CD8-positive, alpha-beta memory T cell (primary cell): ENCODE measurements around the gene PRMT7. TPM values are rescaled to one million over a fixed set of nuclear protein-coding genes. Genes with fewer than 3 reads are reported as not detected.

ENCODE experiments used
- CTCF ChIA-PET: fragments of 350-600 bp; sonication (Branson Sonifier 250); formaldehyde crosslinking; loops from one replicate; lab custom pipeline; 2021; ENCODE audit warnings: antibody characterized with exemption; lab: Charles Lee
- POLR2A ChIA-PET: fragments of 350-600 bp; sonication (Branson Sonifier 250); formaldehyde crosslinking; loops from one replicate; lab custom pipeline; 2021; ENCODE audit warnings: antibody characterized with exemption; lab: Charles Lee
- DNase-seq, 5 donors: peaks; one replicate each; pipeline versions ENCODE4 v3.0.0 to v3.0.0-alpha.2; 2020 to 2022; ENCODE audit warnings: mixed read lengths in 1 of 5
- H3K27ac ChIP-seq: one replicate; pipeline ENCODE4 v1.7.0; 2013; ENCODE audit warnings: low read depth, mild to moderate bottlenecking, low read length, moderate library complexity
- H3K27me3 ChIP-seq: 2 replicates; pipeline ENCODE4 v1.7.0; 2013; ENCODE audit warnings: low read length, mild to moderate bottlenecking; ENCODE audit not compliant: insufficient read depth, poor library complexity, severe bottlenecking
- H3K36me3 ChIP-seq: 2 replicates; pipeline ENCODE4 v1.7.0; 2013; ENCODE audit warnings: mild to moderate bottlenecking, low read length, moderate library complexity; ENCODE audit not compliant: insufficient read depth
- H3K4me1 ChIP-seq: 2 replicates; pipeline ENCODE4 v1.7.0; 2013; ENCODE audit warnings: mild to moderate bottlenecking, low read length, moderate library complexity; ENCODE audit not compliant: insufficient read depth
- H3K4me3 ChIP-seq: 2 replicates; pipeline ENCODE4 v1.7.0; 2013; ENCODE audit warnings: mild to moderate bottlenecking, low read length
- H3K9me3 ChIP-seq: 2 replicates; pipeline ENCODE4 v1.7.0; 2013; ENCODE audit warnings: mild to moderate bottlenecking, low read length
- H3K27ac Mint-ChIP-seq, 8 donors: one replicate each; pipeline ENCODE4 v1.8.0; 2020 to 2021; ENCODE audit warnings: mixed read lengths in 8 of 8, mild to moderate bottlenecking in 6 of 8, inconsistent platforms in 3 of 8, moderate library complexity in 3 of 8
- H3K27me3 Mint-ChIP-seq, 2 donors: one replicate each; pipeline ENCODE4 v1.8.0; 2020 to 2021; ENCODE audit warnings: mixed read lengths in 2 of 2, mild to moderate bottlenecking in 1 of 2, moderate library complexity in 1 of 2
- H3K36me3 Mint-ChIP-seq, 3 donors: one replicate each; pipeline ENCODE4 v1.8.0; 2020 to 2021; ENCODE audit warnings: mixed read lengths in 3 of 3, inconsistent platforms in 1 of 3, mild to moderate bottlenecking in 1 of 3
- H3K4me1 Mint-ChIP-seq, 3 donors: one replicate each; pipeline ENCODE4 v1.8.0; 2020 to 2021; ENCODE audit warnings: mixed read lengths in 3 of 3, inconsistent platforms in 1 of 3, mild to moderate bottlenecking in 1 of 3
- H3K4me3 Mint-ChIP-seq, 7 donors: one replicate each; pipeline ENCODE4 v1.8.0; 2020 to 2021; ENCODE audit warnings: mixed read lengths in 7 of 7, mild to moderate bottlenecking in 6 of 7, moderate library complexity in 4 of 7, inconsistent platforms in 2 of 7
- H3K9me3 Mint-ChIP-seq, 5 donors: one replicate each; pipeline ENCODE4 v1.8.0; 2020 to 2022; ENCODE audit warnings: mixed read lengths in 5 of 5, mild to moderate bottlenecking in 3 of 5, moderate library complexity in 2 of 5, inconsistent platforms in 1 of 5
- polyA plus RNA-seq: library from polyadenylated mRNA; unstranded; fragments of 300-500 nt; fragmentation: Illumina TruSeq; gene quantifications from one replicate; pipeline ENCODE4 v1.2.3, GENCODE V29; 2021
- total RNA-seq, 2 experiments: library from RNA; stranded (reverse); gene quantifications; one replicate each; pipeline ENCODE4 v1.2.3, GENCODE V29; 2021

The PRMT7 gene
- total and polyA plus RNA-seq, 3 experiments from 2014 or later, result 41.8 to 67.5 (median 61.1) TPM

- Mint-ChIP-seq H3K27ac (no peak overlapping the region), H3K4me3 (no peak overlapping the region), H3K27me3 (peaks cover 0 to 7% of the 10 kb centered on the region in 2 donors), H3K9me3 (no peaks in the 10 kb centered on the region), H3K4me1 (peaks cover 16 to 25% (median 21%) of the 10 kb centered on the region in 3 donors), H3K36me3 (peaks cover 0 to 23% (median 4%) of the 10 kb centered on the region in 3 donors)
- peaks cover 18% of the 10 kb centered on the region for H3K4me1 ChIP-seq
- no peak overlapping the region for H3K27ac ChIP-seq
- no peak overlapping the region for H3K4me3 ChIP-seq
- H3K36me3 ChIP-seq, result peaks cover 7% of the 10 kb centered on the region
- DNase-seq, result no peak
- H3K9me3 ChIP-seq, result no peaks in the 10 kb centered on the region
- CTCF ChIA-PET, result interaction anchor here (0.8 kb wide), 1 partner anchor 34 kb away, joined by 3 read pairs; no protein-coding TSS in a partner anchor
- peaks cover 4% of the 10 kb centered on the region for H3K27me3 ChIP-seq
- POLR2A ChIA-PET, result interaction anchor here (1.2 kb wide), 1 partner anchor 10 kb away, joined by 3 read pairs; no protein-coding TSS in a partner anchor
Measured at GRCh38 chr16:68361485-68361884, 50.7 kb downstream of the PRMT7 start.

GRCh38 chr16:68362262-68362913 lies 51.6 kb downstream of the PRMT7 start:
- peaks cover 7% of the 10 kb centered on the region for H3K36me3 ChIP-seq
- CTCF ChIA-PET, result no interaction called here
- H3K4me1 ChIP-seq, result peaks cover 9% of the 10 kb centered on the region
- no peak overlapping the region for H3K4me3 ChIP-seq
- H3K27ac ChIP-seq, result no peak overlapping the region
- Mint-ChIP-seq H3K27me3 (peaks cover 0 to 7% of the 10 kb centered on the region in 2 donors), H3K27ac (no peak overlapping the region), H3K4me1 (peaks cover 12 to 21% (median 15%) of the 10 kb centered on the region in 3 donors), H3K9me3 (no peaks in the 10 kb centered on the region), H3K36me3 (peaks cover 0 to 18% (median 4%) of the 10 kb centered on the region in 3 donors), H3K4me3 (no peak overlapping the region)
- H3K27me3 ChIP-seq, result peaks cover 4% of the 10 kb centered on the region
- H3K9me3 ChIP-seq, result no peaks in the 10 kb centered on the region
- POLR2A ChIA-PET, result interaction anchor here (1.2 kb wide), 1 partner anchor 9 kb away, joined by 3 read pairs; no protein-coding TSS in a partner anchor
- DNase-seq, result no peak

DNA sequence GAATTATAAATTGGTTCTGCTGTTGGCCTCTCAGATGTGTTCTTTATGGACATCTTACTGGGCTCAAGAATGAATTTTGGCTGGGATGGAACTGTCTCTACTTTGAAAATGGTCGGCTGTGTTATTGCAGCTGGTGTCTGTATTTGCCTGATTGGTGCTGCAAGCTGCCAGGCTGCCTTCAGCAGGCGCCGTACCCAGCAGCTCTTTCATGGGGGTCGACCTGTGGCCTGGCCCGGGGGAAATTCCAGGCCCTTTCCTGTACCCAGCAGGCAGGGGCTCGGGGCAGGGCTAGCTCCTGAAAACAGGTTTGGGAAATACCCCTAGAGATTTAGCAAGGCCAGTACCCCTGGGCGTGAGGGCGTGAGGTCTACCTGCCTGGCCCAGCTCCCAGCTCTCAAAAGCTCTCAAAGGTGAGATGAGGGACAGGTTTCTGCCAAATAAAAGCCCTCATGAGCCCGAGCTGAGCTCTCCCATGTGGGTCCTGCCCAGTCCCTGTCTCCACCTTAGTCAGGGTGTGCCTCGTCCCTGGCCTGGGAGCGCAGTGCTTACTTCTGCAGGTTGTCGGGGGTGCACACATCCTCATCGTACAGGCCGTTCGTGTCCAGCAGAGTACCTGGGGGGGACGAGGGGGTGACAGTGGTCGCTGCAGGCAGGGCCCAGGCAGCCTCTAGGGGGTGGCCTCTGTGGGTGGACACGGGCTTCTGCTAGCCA lies 52.3 kb downstream of the PRMT7 start:
- Mint-ChIP-seq H3K4me3 (no peak overlapping the region), H3K27ac (peak overlapping the region in 2 of 8 donors; percentile 36 to 59), H3K36me3 (peaks cover 0 to 11% (median 4%) of the 10 kb centered on the region in 3 donors), H3K9me3 (no peaks in the 10 kb centered on the region), H3K4me1 (peaks cover 14 to 21% (median 16%) of the 10 kb centered on the region in 3 donors), H3K27me3 (peaks cover 0 to 10% of the 10 kb centered on the region in 2 donors)
- POLR2A ChIA-PET, result no interaction called here
- Histone ChIP-seq H3K4me1 (peaks cover 6% of the 10 kb centered on the region), H3K9me3 (no peaks in the 10 kb centered on the region), H3K4me3 (no peak overlapping the region), H3K27me3 (peaks cover 4% of the 10 kb centered on the region), H3K36me3 (peaks cover 1% of the 10 kb centered on the region), H3K27ac (no peak overlapping the region)
- no peak for DNase-seq
- CTCF ChIA-PET, result no interaction called here

DNA sequence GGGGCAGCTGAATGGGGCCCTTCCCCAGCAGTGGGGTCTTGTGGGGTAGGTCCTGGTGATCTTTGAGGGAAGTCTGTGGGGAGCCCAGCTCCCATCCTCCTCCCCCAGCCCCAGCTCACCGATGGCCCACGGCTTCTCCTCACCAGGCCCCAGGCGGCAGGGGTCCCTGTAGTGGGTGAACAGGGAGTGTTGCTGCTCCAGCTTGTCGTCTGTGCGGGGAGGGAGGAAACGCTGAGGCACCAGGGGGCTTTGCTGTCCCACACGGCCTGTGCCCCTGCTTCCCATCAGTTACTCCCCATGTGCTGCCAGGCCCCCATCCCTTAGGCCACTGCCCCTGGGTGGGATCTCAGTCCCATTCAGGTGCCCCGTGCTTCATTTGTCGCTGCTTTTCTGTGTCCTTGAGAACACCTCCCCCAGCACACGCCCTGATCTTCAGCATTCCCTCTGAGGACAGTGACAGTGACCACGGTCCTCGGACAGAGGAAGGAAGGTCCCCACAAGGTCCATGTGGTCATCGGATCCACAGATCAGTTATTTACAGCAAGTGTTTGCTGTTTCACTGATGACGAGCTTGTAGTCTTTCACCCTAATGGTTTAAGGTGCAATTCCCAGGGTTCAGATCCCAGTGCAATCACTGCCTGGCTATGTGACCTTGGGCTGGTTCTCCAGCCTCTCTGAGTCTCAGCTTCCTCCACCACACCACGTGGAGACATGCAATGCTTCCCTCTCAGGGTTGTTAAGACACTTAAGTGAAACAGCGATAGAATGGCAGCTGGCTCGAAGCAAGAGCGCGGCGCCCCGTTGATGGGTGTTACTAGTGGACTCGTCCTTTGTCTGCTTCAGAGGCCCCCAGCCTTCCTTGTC lies 53.1 kb downstream of the PRMT7 start:
- H3K27ac ChIP-seq, result no peak overlapping the region
- H3K4me3 ChIP-seq, result no peak overlapping the region
- peaks cover 18 to 23% (median 20%) of the 10 kb centered on the region in 3 donors for H3K4me1 Mint-ChIP-seq
- CTCF ChIA-PET, result interaction anchor here (0.9 kb wide), 1 partner anchor 30 kb away, joined by 4 read pairs; no protein-coding TSS in a partner anchor
- H3K27me3 Mint-ChIP-seq, result peaks cover 0 to 10% of the 10 kb centered on the region in 2 donors
- no peak overlapping the region for H3K4me3 Mint-ChIP-seq
- peak overlapping the region in 1 of 8 donors; percentile 81 for H3K27ac Mint-ChIP-seq
- POLR2A ChIA-PET, result no interaction called here
- DNase-seq, result no peak
- no peaks in the 10 kb centered on the region for H3K9me3 Mint-ChIP-seq
- H3K9me3 ChIP-seq, result no peaks in the 10 kb centered on the region
- H3K27me3 ChIP-seq, result peaks cover 4% of the 10 kb centered on the region
- H3K36me3 Mint-ChIP-seq, result peaks cover 0 to 6% (median 4%) of the 10 kb centered on the region in 3 donors
- peaks cover 11% of the 10 kb centered on the region for H3K4me1 ChIP-seq
- H3K36me3 ChIP-seq, result no peaks in the 10 kb centered on the region

- Histone ChIP-seq H3K27ac (no peak overlapping the region), H3K36me3 (no peaks in the 10 kb centered on the region), H3K4me3 (no peak overlapping the region), H3K4me1 (peaks cover 18% of the 10 kb centered on the region), H3K9me3 (no peaks in the 10 kb centered on the region), H3K27me3 (peaks cover 4% of the 10 kb centered on the region)
- Mint-ChIP-seq H3K4me3 (no peak overlapping the region), H3K4me1 (peaks cover 25 to 30% (median 27%) of the 10 kb centered on the region in 3 donors), H3K27ac (no peak overlapping the region), H3K36me3 (peaks cover 0 to 6% (median 4%) of the 10 kb centered on the region in 3 donors), H3K9me3 (no peaks in the 10 kb centered on the region), H3K27me3 (peaks cover 0 to 10% of the 10 kb centered on the region in 2 donors)
- CTCF ChIA-PET, result interaction anchor here (0.9 kb wide), 1 partner anchor 29 kb away, joined by 4 read pairs; no protein-coding TSS in a partner anchor
- no peak for DNase-seq
- POLR2A ChIA-PET, result no interaction called here
Measured at GRCh38 chr16:68364561-68364998, 53.8 kb downstream of the PRMT7 start.

- Histone ChIP-seq H3K27me3 (peaks cover 4% of the 10 kb centered on the region), H3K36me3 (no peaks in the 10 kb centered on the region), H3K4me1 (peaks cover 25% of the 10 kb centered on the region), H3K27ac (no peak overlapping the region), H3K9me3 (no peaks in the 10 kb centered on the region), H3K4me3 (no peak overlapping the region)
- CTCF ChIA-PET, result interaction anchor here (0.9 to 2.9 kb wide), 2 partner anchors 29 to 31 kb away, joined by 4 to 9 read pairs; no protein-coding TSS in a partner anchor
- H3K9me3 Mint-ChIP-seq, result no peaks in the 10 kb centered on the region
- H3K27ac Mint-ChIP-seq, result peak overlapping the region in 1 of 8 donors; percentile 41
- H3K4me1 Mint-ChIP-seq, result peaks cover 32 to 37% (median 34%) of the 10 kb centered on the region in 3 donors
- no peak overlapping the region for H3K4me3 Mint-ChIP-seq
- H3K27me3 Mint-ChIP-seq, result peaks cover 0 to 10% of the 10 kb centered on the region in 2 donors
- POLR2A ChIA-PET, result no interaction called here
- no peak for DNase-seq
- peaks cover 0 to 5% (median 4%) of the 10 kb centered on the region in 3 donors for H3K36me3 Mint-ChIP-seq
Measured at GRCh38 chr16:68365167-68365817, 54.5 kb downstream of the PRMT7 start.

DNA sequence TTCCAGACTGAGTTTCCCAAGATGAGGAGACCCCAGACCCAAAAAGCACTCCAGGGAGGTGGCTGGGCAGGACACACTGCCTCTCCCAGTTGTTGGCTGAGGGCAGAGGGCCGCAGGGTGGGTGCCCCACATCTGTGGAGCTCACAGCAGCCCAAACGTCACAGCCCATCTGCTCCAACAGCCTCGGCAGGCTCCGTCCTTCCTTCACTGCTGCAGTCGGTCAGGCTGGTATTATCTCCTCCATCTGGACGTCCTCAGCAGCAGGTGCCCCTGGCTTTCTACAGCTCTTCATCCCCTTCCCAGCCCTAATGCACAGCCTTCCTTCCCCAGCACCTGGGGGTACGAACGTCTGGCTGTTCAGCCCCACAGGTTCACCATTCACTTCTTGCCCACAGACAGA lies 55.2 kb downstream of the PRMT7 start:
- no peak overlapping the region for H3K27ac ChIP-seq
- DNase-seq, result no peak
- peaks cover 38 to 45% (median 41%) of the 10 kb centered on the region in 3 donors for H3K4me1 Mint-ChIP-seq
- ChIA-PET CTCF (interaction anchor here (1.1 to 2.9 kb wide), 3 partner anchors 31 to 102 kb away, joined by 3 to 9 read pairs (median 3); partner anchors contain the start of gene SLC7A6), POLR2A (no interaction called here)
- no peaks in the 10 kb centered on the region for H3K9me3 Mint-ChIP-seq
- peaks cover 33% of the 10 kb centered on the region for H3K4me1 ChIP-seq
- H3K9me3 ChIP-seq, result no peaks in the 10 kb centered on the region
- no peaks in the 10 kb centered on the region for H3K36me3 ChIP-seq
- no peak overlapping the region for H3K4me3 ChIP-seq
- H3K27me3 ChIP-seq, result peaks cover 4% of the 10 kb centered on the region
- H3K27ac Mint-ChIP-seq, result peak overlapping the region in 1 of 8 donors; percentile 55
- H3K27me3 Mint-ChIP-seq, result peaks cover 0 to 10% of the 10 kb centered on the region in 2 donors
- H3K4me3 Mint-ChIP-seq, result no peak overlapping the region
- H3K36me3 Mint-ChIP-seq, result no peaks in the 10 kb centered on the region
